MCF 10A (cell line): ENCODE data around the gene CACNA1S. TPM values are rescaled to one million over a fixed set of nuclear protein-coding genes. Genes with fewer than 3 reads are reported as not detected.
A peak's percentile ranks its signal among the peaks of the same experiment; 100 is the strongest.

Experiments
- BruUV-seq: library from RNA; stranded (reverse); fragments of 400-500 nt; replicated peaks from 2 replicates; lab custom pipeline; 2021; lab: Mats Ljungman, UMichigan
- CTCF ChIA-PET: fragments of 300-600 bp; sonication (Branson Sonifier 250); formaldehyde crosslinking; extraction: SDS; loops from one replicate; lab custom pipeline; 2021; ENCODE audit warnings: antibody characterized with exemption, inconsistent platforms; lab: Yijun Ruan, JAX
- POLR2A ChIA-PET: fragments of 300-600, 350-650 bp; sonication (Branson Sonifier 250); formaldehyde crosslinking; extraction: SDS; loops from one replicate; lab custom pipeline; 2020; ENCODE audit warnings: antibody characterized with exemption, inconsistent platforms; lab: Yijun Ruan, JAX
- DNase-seq: peaks from one replicate; pipeline ENCODE4 v3.0.0-alpha.2; 2018; ENCODE audit not compliant: unreplicated experiment
- H3K27ac Mint-ChIP-seq: one replicate; pipeline ENCODE4 v1.8.0; 2022; ENCODE audit warnings: mild to moderate bottlenecking, low read depth, mixed read lengths; ENCODE audit not compliant: unreplicated experiment
- H3K27me3 Mint-ChIP-seq: one replicate; pipeline ENCODE4 v1.8.0; 2022; ENCODE audit warnings: mixed read lengths; ENCODE audit not compliant: insufficient read depth, unreplicated experiment
- H3K36me3 Mint-ChIP-seq: one replicate; pipeline ENCODE4 v1.8.0; 2022; ENCODE audit warnings: mild to moderate bottlenecking, moderate library complexity, mixed read lengths; ENCODE audit not compliant: insufficient read depth, unreplicated experiment
- H3K4me1 Mint-ChIP-seq: one replicate; pipeline ENCODE4 v1.8.0; 2022; ENCODE audit warnings: mixed read lengths; ENCODE audit not compliant: insufficient read depth, unreplicated experiment
- H3K4me3 Mint-ChIP-seq: one replicate; pipeline ENCODE4 v1.8.0; 2022; ENCODE audit warnings: mild to moderate bottlenecking, moderate library complexity, mixed read lengths; ENCODE audit not compliant: unreplicated experiment
- H3K9me3 Mint-ChIP-seq: one replicate; pipeline ENCODE4 v1.8.0; 2022; ENCODE audit warnings: mixed read lengths; ENCODE audit not compliant: unreplicated experiment
- intact Hi-C: fragments of 100-400 bp; cut with micrococcal nuclease; formaldehyde crosslinking; loops from 2 replicates; pipeline ENCODE4 v1.14.1; 2022
- total RNA-seq: library from RNA; stranded (reverse); gene quantifications from 2 replicates; pipeline ENCODE4 v1.2.3, GENCODE V29; 2022
- TF ChIP-seq, protein P1 (sequence below): fragments of 200-600 bp; IDR thresholded peaks from one replicate; pipeline ENCODE4 v1.8.0; 2022; ENCODE audit warnings: antibody characterized with exemption, mild to moderate bottlenecking; ENCODE audit not compliant: unreplicated experiment

Gene CACNA1S
- total RNA-seq, 1 experiment from 2014 or later = not detected

DNA sequence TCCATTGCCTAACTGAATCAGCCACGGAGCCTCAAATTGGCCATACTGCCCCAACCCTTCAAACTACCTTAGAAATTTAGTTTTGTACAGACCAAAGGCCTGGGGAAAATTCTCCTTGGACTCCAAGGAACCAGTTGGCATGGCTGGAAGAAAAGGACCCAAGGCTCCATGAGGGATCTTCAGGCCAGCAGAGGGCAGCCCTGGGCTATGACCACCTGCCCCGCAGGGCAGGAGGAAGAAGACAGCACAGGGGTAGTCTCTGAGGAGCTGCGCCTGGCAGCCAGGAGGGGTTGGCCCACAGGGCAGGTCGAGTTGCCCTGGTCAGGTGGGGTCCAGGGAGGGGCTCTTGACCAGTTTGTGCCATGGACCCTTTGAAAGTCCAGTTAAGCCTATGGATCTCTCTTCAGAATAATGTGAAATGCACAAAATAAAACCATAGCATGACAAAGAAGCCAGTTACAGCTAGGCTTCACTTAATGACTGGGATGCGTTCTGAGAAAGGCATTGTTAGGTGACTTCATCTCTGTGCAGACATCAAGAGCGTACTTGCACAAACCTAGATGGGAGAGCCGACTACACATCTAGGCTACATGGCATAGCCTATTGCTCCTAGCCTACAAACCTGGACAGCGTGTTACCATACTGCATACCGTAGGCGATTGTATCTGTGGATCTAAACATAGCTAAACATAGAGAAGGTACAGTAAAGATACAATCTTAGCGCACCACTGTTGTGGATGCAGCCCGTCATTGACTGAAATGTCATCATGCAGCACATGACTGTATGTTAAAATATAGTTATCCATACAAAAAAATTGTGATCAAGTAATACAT, 26.1 kb downstream of the CACNA1S start:
- peak; percentile 82 for DNase-seq
- Mint-ChIP-seq H3K4me3 (no peak overlapping the region), H3K27ac (no peak overlapping the region), H3K9me3 (no peaks in the 10 kb centered on the region), H3K27me3 (peaks cover 31% of the 10 kb centered on the region), H3K36me3 (no peaks in the 10 kb centered on the region), H3K4me1 (peaks cover 7% of the 10 kb centered on the region)
- POLR2A ChIA-PET = interaction anchor here (1.2 kb wide), 2 partner anchors 11 to 33 kb away, joined by 3 to 5 read pairs; no protein-coding TSS in a partner anchor
- intact Hi-C loops = loop anchor here (1.0 kb wide), 4 partner anchors 28 to 275 kb away; no protein-coding TSS in a partner anchor
- TF ChIP-seq, protein P1, sequence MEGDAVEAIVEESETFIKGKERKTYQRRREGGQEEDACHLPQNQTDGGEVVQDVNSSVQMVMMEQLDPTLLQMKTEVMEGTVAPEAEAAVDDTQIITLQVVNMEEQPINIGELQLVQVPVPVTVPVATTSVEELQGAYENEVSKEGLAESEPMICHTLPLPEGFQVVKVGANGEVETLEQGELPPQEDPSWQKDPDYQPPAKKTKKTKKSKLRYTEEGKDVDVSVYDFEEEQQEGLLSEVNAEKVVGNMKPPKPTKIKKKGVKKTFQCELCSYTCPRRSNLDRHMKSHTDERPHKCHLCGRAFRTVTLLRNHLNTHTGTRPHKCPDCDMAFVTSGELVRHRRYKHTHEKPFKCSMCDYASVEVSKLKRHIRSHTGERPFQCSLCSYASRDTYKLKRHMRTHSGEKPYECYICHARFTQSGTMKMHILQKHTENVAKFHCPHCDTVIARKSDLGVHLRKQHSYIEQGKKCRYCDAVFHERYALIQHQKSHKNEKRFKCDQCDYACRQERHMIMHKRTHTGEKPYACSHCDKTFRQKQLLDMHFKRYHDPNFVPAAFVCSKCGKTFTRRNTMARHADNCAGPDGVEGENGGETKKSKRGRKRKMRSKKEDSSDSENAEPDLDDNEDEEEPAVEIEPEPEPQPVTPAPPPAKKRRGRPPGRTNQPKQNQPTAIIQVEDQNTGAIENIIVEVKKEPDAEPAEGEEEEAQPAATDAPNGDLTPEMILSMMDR = peak; percentile 95
- no TSS peak for BruUV-seq
- CTCF ChIA-PET = interaction anchor here (0.5 to 5.1 kb wide), 39 partner anchors 10 to 1033 kb away, joined by 3 to 54 read pairs (median 4); no protein-coding TSS in a partner anchor

GRCh38 chr1:201084295-201084694, 27.9 kb downstream of the CACNA1S start:
- Mint-ChIP-seq H3K27me3 (peaks cover 44% of the 10 kb centered on the region), H3K4me3 (no peak overlapping the region), H3K9me3 (no peaks in the 10 kb centered on the region), H3K4me1 (peaks cover 3% of the 10 kb centered on the region), H3K36me3 (no peaks in the 10 kb centered on the region), H3K27ac (no peak overlapping the region)
- CTCF ChIA-PET = interaction anchor here (0.8 to 5.1 kb wide), 13 partner anchors 9 to 101 kb away, joined by 3 to 54 read pairs (median 9); no protein-coding TSS in a partner anchor
- TF ChIP-seq, protein P1 = no peak
- intact Hi-C loops = no loop called here
- DNase-seq = no peak
- no TSS peak for BruUV-seq
- POLR2A ChIA-PET = interaction anchor here (1.1 kb wide), 1 partner anchor 10 kb away, joined by 3 read pairs; no protein-coding TSS in a partner anchor

- TF ChIP-seq, protein P1 = no peak
- H3K9me3 Mint-ChIP-seq = no peaks in the 10 kb centered on the region
- CTCF ChIA-PET = interaction anchor here (0.5 to 5.1 kb wide), 10 partner anchors 9 to 565 kb away, joined by 3 to 54 read pairs (median 4); no protein-coding TSS in a partner anchor
- H3K36me3 Mint-ChIP-seq = no peaks in the 10 kb centered on the region
- intact Hi-C loops = no loop called here
- H3K27ac Mint-ChIP-seq = no peak overlapping the region
- no TSS peak for BruUV-seq
- POLR2A ChIA-PET = no interaction called here
- H3K4me1 Mint-ChIP-seq = no peaks in the 10 kb centered on the region
- DNase-seq = no peak
- peaks cover 44% of the 10 kb centered on the region for H3K27me3 Mint-ChIP-seq
- H3K4me3 Mint-ChIP-seq = no peak overlapping the region
Observed at GRCh38 chr1:201083741-201084140, 28.5 kb downstream of the CACNA1S start.

DNA sequence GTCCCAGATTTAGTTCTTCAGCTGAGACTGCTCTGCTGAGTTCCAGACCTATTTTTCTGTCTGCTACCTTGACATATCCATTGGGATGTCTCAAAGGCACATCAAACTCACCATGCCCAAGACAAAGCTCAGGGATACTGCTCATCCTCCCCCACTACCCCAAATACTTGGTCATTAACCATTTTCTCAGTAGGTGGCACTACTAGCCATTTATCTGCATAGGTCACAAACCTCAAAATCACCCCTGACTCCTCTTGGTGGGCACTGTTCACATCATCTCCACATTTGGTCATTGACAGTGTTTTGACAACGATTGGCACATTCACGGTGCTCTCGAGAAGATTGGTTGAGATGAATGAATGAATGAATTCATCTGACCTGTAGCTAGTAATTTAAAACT, 32.1 kb downstream of the CACNA1S start:
- Mint-ChIP-seq H3K4me1 (no peaks in the 10 kb centered on the region), H3K9me3 (no peaks in the 10 kb centered on the region), H3K36me3 (no peaks in the 10 kb centered on the region), H3K4me3 (no peak overlapping the region), H3K27ac (no peak overlapping the region), H3K27me3 (peaks cover 40% of the 10 kb centered on the region)
- TF ChIP-seq, protein P1 = peak; percentile 10
- POLR2A ChIA-PET = no interaction called here
- DNase-seq = no peak
- intact Hi-C loops = no loop called here
- BruUV-seq = no TSS peak
- CTCF ChIA-PET = interaction anchor here (0.5 to 1.7 kb wide), 14 partner anchors 9 to 736 kb away, joined by 3 to 7 read pairs (median 3); no protein-coding TSS in a partner anchor
